Neural cell (in vitro differentiated cells): ENCODE results near the gene CLEC10A. TPM values are rescaled to one million over a fixed set of nuclear protein-coding genes. Genes with fewer than 3 reads are reported as not detected.

ENCODE experiments used
- H2AFZ ChIP-seq: fragments of 200-600, 300-800 bp; sonication (generic), shearing (Covaris generic); 2 replicates; pipeline ENCODE4 v1.6.0; 2014; ENCODE audit warnings: low read depth, mild to moderate bottlenecking, antibody characterized with exemption, low read length, moderate library complexity
- H3F3A ChIP-seq: fragments of 200-600 bp; shearing (Covaris generic); 2 replicates; pipeline ENCODE4 v1.6.1; 2016; ENCODE audit warnings: mild to moderate bottlenecking, moderate library complexity, mixed read lengths, antibody characterized with exemption, low read length; ENCODE audit not compliant: insufficient read depth, poor library complexity, severe bottlenecking
- H3K27ac ChIP-seq: fragments of 200-600, 300-800 bp; sonication (generic), shearing (Covaris generic); 2 replicates; pipeline ENCODE4 v1.5.1; 2014; ENCODE audit warnings: mild to moderate bottlenecking, low read length, moderate library complexity
- H3K27me3 ChIP-seq: fragments of 300-800, 200-600 bp; sonication (generic), shearing (Covaris generic); 2 replicates; pipeline ENCODE4 v1.6.0; 2014; ENCODE audit warnings: mild to moderate bottlenecking, low read depth, low read length, moderate library complexity; ENCODE audit not compliant: insufficient read depth
- H3K36me3 ChIP-seq: fragments of 300-800, 200-600 bp; sonication (generic), shearing (Covaris generic); 2 replicates; pipeline ENCODE4 v1.5.1; 2014; ENCODE audit warnings: mild to moderate bottlenecking, antibody characterized with exemption, low read length, moderate library complexity; ENCODE audit not compliant: insufficient read depth
- H3K4me2 ChIP-seq: fragments of 300-800, 200-600 bp; sonication (generic), shearing (Covaris generic); 2 replicates; pipeline ENCODE4 v1.6.0; 2014; ENCODE audit warnings: mild to moderate bottlenecking, low read length
- H3K4me3 ChIP-seq: fragments of 300-800, 200-600 bp; sonication (generic), shearing (Covaris generic); 2 replicates; pipeline ENCODE4 v1.5.1; 2014; ENCODE audit warnings: mild to moderate bottlenecking, low read length, moderate library complexity
- H3K79me2 ChIP-seq: fragments of 200-600 bp; shearing (Covaris generic); replicated peaks from 2 replicates; pipeline ENCODE4 v1.6.0; 2014; ENCODE audit warnings: mild to moderate bottlenecking, low read length, moderate library complexity; ENCODE audit not compliant: insufficient read depth
- H3K9ac ChIP-seq: fragments of 300-800, 200-600 bp; sonication (generic), shearing (Covaris generic); 2 replicates; pipeline ENCODE4 v1.6.1; 2016; ENCODE audit warnings: mild to moderate bottlenecking, low read length, mixed read lengths
- H3K9me2 ChIP-seq: fragments of 200-600 bp; shearing (Covaris generic); 2 replicates; pipeline ENCODE4 v1.6.1; 2016; ENCODE audit warnings: mild to moderate bottlenecking, low read length, mixed read lengths; ENCODE audit not compliant: insufficient read depth
- H3K9me3 ChIP-seq: fragments of 200-600, 300-800 bp; sonication (generic), shearing (Covaris generic); 2 replicates; pipeline ENCODE4 v1.6.1; 2016; ENCODE audit warnings: mild to moderate bottlenecking, mixed run types, low read length, moderate library complexity, mixed read lengths
- H4K20me1 ChIP-seq: fragments of 200-600 bp; shearing (Covaris generic); 2 replicates; pipeline ENCODE4 v1.6.1; 2016; ENCODE audit warnings: mild to moderate bottlenecking, mixed run types; ENCODE audit not compliant: insufficient read depth
- CTCF ChIP-seq: fragments of 450-650 bp; IDR thresholded peaks from 2 replicates; pipeline ENCODE4 v1.5.1; 2014; ENCODE audit warnings: antibody characterized with exemption, mild to moderate bottlenecking, moderate library complexity; ENCODE audit not compliant: poor library complexity, severe bottlenecking
- EP300 ChIP-seq: fragments of 450-650 bp; conservative IDR thresholded peaks from 2 replicates; pipeline ENCODE4 v1.6.1; 2014; ENCODE audit warnings: antibody characterized with exemption, mild to moderate bottlenecking, moderate library complexity; ENCODE audit not compliant: poor library complexity, severe bottlenecking
- EZH2 ChIP-seq: fragments of 200-600, 300-800 bp; shearing (Covaris generic), sonication (generic); IDR thresholded peaks from 2 replicates; pipeline ENCODE4 v1.6.1; 2014; ENCODE audit warnings: antibody characterized with exemption, low read length, borderline replicate concordance, mild to moderate bottlenecking; ENCODE audit not compliant: insufficient read depth, poor library complexity, severe bottlenecking
- MXI1 ChIP-seq: fragments of 450-650 bp; conservative IDR thresholded peaks from 2 replicates; pipeline ENCODE4 v1.6.1; 2014; ENCODE audit warnings: antibody characterized with exemption, mild to moderate bottlenecking; ENCODE audit not compliant: poor library complexity, severe bottlenecking
- POLR2AphosphoS5 ChIP-seq: IDR thresholded peaks from 2 replicates; pipeline ENCODE4 v1.6.1; 2012
- RAD21 ChIP-seq: fragments of 450-650 bp; conservative IDR thresholded peaks from 2 replicates; pipeline ENCODE4 v1.6.1; 2014; ENCODE audit warnings: antibody characterized with exemption, mild to moderate bottlenecking, moderate library complexity
- REST ChIP-seq: IDR thresholded peaks from 2 replicates; pipeline ENCODE4 v1.6.1; 2012; ENCODE audit warnings: borderline replicate concordance
- SMC3 ChIP-seq: fragments of 450-650 bp; conservative IDR thresholded peaks from 2 replicates; pipeline ENCODE4 v1.6.1; 2014; ENCODE audit warnings: antibody characterized with exemption, mild to moderate bottlenecking, moderate library complexity; ENCODE audit not compliant: poor library complexity
- polyA plus RNA-seq: library from polyadenylated mRNA; depleted of rRNA; stranded (reverse); fragments of >200 nt; gene quantifications from 2 replicates; pipeline ENCODE4 v1.2.3, GENCODE V29; 2014

Gene CLEC10A
- polyA plus RNA-seq, 1 donor from 2014 or later = not detected

GRCh38 chr17:7081341-7082062 is 1.5 kb upstream of the CLEC10A start:
- Histone ChIP-seq H3K9ac (no peak overlapping the region), H3K9me3 (no peaks in the 10 kb centered on the region), H3K36me3 (no peaks in the 10 kb centered on the region), H2AFZ (no peak overlapping the region), H3F3A (no peaks in the 10 kb centered on the region), H4K20me1 (no peaks in the 10 kb centered on the region), H3K9me2 (no peaks in the 10 kb centered on the region), H3K27me3 (no peaks in the 10 kb centered on the region), H3K27ac (no peak overlapping the region), H3K79me2 (no peaks in the 10 kb centered on the region), H3K4me3 (no peak overlapping the region), H3K4me2 (no peak overlapping the region)
- TF ChIP-seq SMC3 (no peak), POLR2AphosphoS5 (no peak), EP300 (no peak), RAD21 (no peak), CTCF (no peak), REST (no peak), MXI1 (no peak)

- Histone ChIP-seq H3K4me3 (no peak overlapping the region), H3K36me3 (no peaks in the 10 kb centered on the region), H2AFZ (no peak overlapping the region), H3K9ac (no peak overlapping the region), H3K27ac (no peak overlapping the region), H3F3A (no peaks in the 10 kb centered on the region), H4K20me1 (no peaks in the 10 kb centered on the region), H3K9me3 (no peaks in the 10 kb centered on the region), H3K9me2 (no peaks in the 10 kb centered on the region), H3K27me3 (no peaks in the 10 kb centered on the region), H3K79me2 (no peaks in the 10 kb centered on the region), H3K4me2 (no peak overlapping the region)
- TF ChIP-seq REST = no peak
- TF ChIP-seq SMC3 = no peak
- TF ChIP-seq EP300 = no peak
- TF ChIP-seq MXI1 = no peak
- TF ChIP-seq EZH2 = no peak
- TF ChIP-seq CTCF = no peak
These were observed 498 bp upstream of the CLEC10A start for GRCh38 chr17:7080456-7081041.
